Adrenal gland (tissue), 12 donors: ENCODE results near the gene ZBED1. TPM values are rescaled to one million over a fixed set of nuclear protein-coding genes. Genes with fewer than 3 reads are reported as not detected.
"Not testable (repeated sequence)": the region's sequence is repeated elsewhere in the genome, so short reads cannot be mapped to it uniquely, and the experiment has no call there.

Experiments
- DNase-seq, 7 donors: peaks; one replicate each; pipeline ENCODE4 v3.0.0-alpha.2; 2019 to 2020
- H3K27ac ChIP-seq, 5 donors: fragments of 200-600 bp; sonication (generic) in 4 of 5; 1 replicate in 3 of 5; 2 replicates in 2 of 5; pipeline versions ENCODE4 v1.5.1 to v1.8.0; 2016 to 2020; ENCODE audit warnings: mild to moderate bottlenecking in 1 of 5
- H3K27me3 ChIP-seq: fragments of 200-600 bp; 2 replicates; pipeline ENCODE4 v1.8.0; 2021
- H3K36me3 ChIP-seq, 2 donors: fragments of 200-600 bp; replicated peaks in 1 of 2; 1 replicate in 1 of 2; 2 replicates in 1 of 2; pipeline versions ENCODE4 v1.5.1 to v1.8.0; 2018 to 2022
- H3K4me1 ChIP-seq, 2 donors: fragments of 200-600 bp; replicated peaks in 1 of 2; 1 replicate in 1 of 2; 2 replicates in 1 of 2; pipeline versions ENCODE4 v1.5.1 to v1.8.0; 2018 to 2021
- H3K4me3 ChIP-seq, 4 donors: fragments of 200-600 bp; sonication (generic) in 3 of 4; one replicate each; pipeline ENCODE4 v1.5.1; 2016 to 2018
- H3K9me3 ChIP-seq, 3 donors: fragments of 200-600 bp; sonication (generic) in 1 of 3; replicated peaks in 1 of 3; 1 replicate in 2 of 3; 2 replicates in 1 of 3; pipeline versions ENCODE4 v1.5.1 to v1.8.0; 2016 to 2021
- CTCF ChIP-seq, 6 experiments: fragments of 450-650 bp in 4 of 6; fragments of 200-600 bp in 2 of 6; sonication (generic) in 1 of 6; IDR thresholded peaks; 1 replicate in 5 of 6; 2 replicates in 1 of 6; pipeline versions ENCODE4 v1.5.1 to v1.8.0; 2016 to 2021; ENCODE audit warnings: antibody characterized with exemption in 6 of 6, mild to moderate bottlenecking in 2 of 6, moderate library complexity in 1 of 6
- POLR2A ChIP-seq, 2 donors: fragments of 450-650 bp; IDR thresholded peaks; one replicate each; pipeline ENCODE4 v1.6.1; 2017; ENCODE audit warnings: antibody characterized with exemption in 2 of 2, mild to moderate bottlenecking in 2 of 2, moderate library complexity in 1 of 2
- WGBS, 4 donors: extraction: QIAGEN DNeasy Blood & Tissue Kit in 2 of 4; methylation state at CpG; one replicate each; pipeline versions ENCODE4 v1.1.5 to v1.1.7; 2013 to 2017; 5-methylcytosine and 5-hydroxymethylcytosine counted together
- intact Hi-C, 2 donors: fragments of 100-400 bp; cut with DNase I; formaldehyde crosslinking; loops; one replicate each; pipeline versions ENCODE4 v1.14.1 to v1.15.0; 2022 to 2023
- polyA plus RNA-seq, 3 donors: library from polyadenylated mRNA; stranded (reverse); fragments of 200-250 nt in 2 of 3; fragments of 350-450 nt in 1 of 3; fragmentation: Illumina TruSeq in 1 of 3; extraction: RNeasy Lipid Tissue Mini Kit (QIAGEN cat#74804) in 1 of 3; gene quantifications; one replicate each; pipeline ENCODE4 v1.2.3, GENCODE V29; 2013 to 2014
- total RNA-seq, 9 donors: library from RNA; depleted of rRNA in 4 of 9; stranded (reverse); fragments of >200 nt in 4 of 9; fragments of 120-200 nt in 1 of 9; fragmentation: NEBNext Ultra II Directional in 1 of 9; extraction: Animal tissue kit (Norgen Biotek cat#: 25700) in 1 of 9; gene quantifications; one replicate each; pipeline versions ENCODE4 v1.1.0 to v1.2.4, GENCODE V29; 2013 to 2023
- donor health status: healthy with polysubstance abuse.
- donor health status: Bipolar disorder and iron deficiency.
- donor health status: DM: yes; HTN: yes; CAD: no.
- donor health status: DM: no; HTN: no; CAD: no.
- donor health status: DM: no; HTN: no; CAD: no.
- donor health status: DM: yes; HTN: yes; CAD: no.

The ZBED1 gene
- total and polyA plus RNA-seq, 12 donors = 10.7 to 70.5 (median 45.6) TPM

GRCh38 chrX:2466876-2467656 lies 33.7 kb downstream of the ZBED1 start:
- Histone ChIP-seq H3K27ac (no peak overlapping the region), H3K4me3 (no peak overlapping the region), H3K36me3 (no peaks in the 10 kb centered on the region), H3K4me1 (no peaks in the 10 kb centered on the region), H3K9me3 (no peaks in the 10 kb centered on the region), H3K27me3 (no peaks in the 10 kb centered on the region)
- intact Hi-C loops = no loop called here
- no peak for DNase-seq
- no peak for TF ChIP-seq POLR2A (IDR thresholded peaks at IDR 0.05)
- no peak for TF ChIP-seq CTCF (IDR thresholded peaks at IDR 0.05)
- 89 to 91% (median 91%) methylated on average over 20 of the region's 20 CpGs for WGBS, 4 donors

GRCh38 chrX:2464677-2465166 lies 36.1 kb downstream of the ZBED1 start:
- no peaks in the 10 kb centered on the region for H3K27me3 ChIP-seq
- H3K9me3 ChIP-seq = no peaks in the 10 kb centered on the region
- WGBS, 4 donors = 88 to 94% (median 90%) methylated on average over 14 to 15 of the region's 15 CpGs
- no peaks in the 10 kb centered on the region for H3K36me3 ChIP-seq
- H3K27ac ChIP-seq = no peak overlapping the region
- H3K4me3 ChIP-seq = no peak overlapping the region
- no peaks in the 10 kb centered on the region for H3K4me1 ChIP-seq
- no peak for DNase-seq
- TF ChIP-seq POLR2A (IDR thresholded peaks at IDR 0.05) = no peak
- TF ChIP-seq CTCF (IDR thresholded peaks at IDR 0.05) = no peak
- intact Hi-C loops = no loop called here

- no peaks in the 10 kb centered on the region for H3K27me3 ChIP-seq
- DNase-seq = no peak
- no peak overlapping the region for H3K4me3 ChIP-seq
- no peak overlapping the region for H3K27ac ChIP-seq
- no peaks in the 10 kb centered on the region for H3K36me3 ChIP-seq
- no peaks in the 10 kb centered on the region for H3K4me1 ChIP-seq
- WGBS, 4 donors = 83 to 94% (median 91%) methylated on average over 25 to 31 of the region's 31 CpGs
- H3K9me3 ChIP-seq = no peaks in the 10 kb centered on the region
- TF ChIP-seq CTCF (IDR thresholded peaks at IDR 0.05) = no peak
- no peak for TF ChIP-seq POLR2A (IDR thresholded peaks at IDR 0.05)
- intact Hi-C loops = no loop called here
Measured at GRCh38 chrX:2463973-2464676, 36.7 kb downstream of the ZBED1 start.

GRCh38 chrX:2463481-2463880 lies 37.3 kb downstream of the ZBED1 start:
- intact Hi-C loops = not testable (repeated sequence)

More at GRCh38 chrX:2463481-2463880, 37.3 kb downstream of the ZBED1 start:
- not testable (repeated sequence) for H3K9me3 ChIP-seq, H3K4me3 ChIP-seq, H3K27me3 ChIP-seq, H3K27ac ChIP-seq, H3K36me3 ChIP-seq, DNase-seq, H3K4me1 ChIP-seq
- WGBS, 4 donors = 74 to 90% (median 82%) methylated on average over 10 of the region's 10 CpGs
